Activated CD8-positive, alpha-beta memory T cell treated with anti-CD3 and anti-CD28 coated beads, Interleukin-2, amount 50 U/mL, for 24 hours (primary cell): ENCODE results near the gene SETD1A.
"Not testable (repeated sequence)": the region's sequence is repeated elsewhere in the genome, so short reads cannot be mapped to it uniquely, and the experiment has no call there.

Experiments used
- DNase-seq: peaks from one replicate; pipeline ENCODE4 v3.0.0-alpha.2; 2020; ENCODE audit errors: extremely low read depth

SETD1A gene

DNA sequence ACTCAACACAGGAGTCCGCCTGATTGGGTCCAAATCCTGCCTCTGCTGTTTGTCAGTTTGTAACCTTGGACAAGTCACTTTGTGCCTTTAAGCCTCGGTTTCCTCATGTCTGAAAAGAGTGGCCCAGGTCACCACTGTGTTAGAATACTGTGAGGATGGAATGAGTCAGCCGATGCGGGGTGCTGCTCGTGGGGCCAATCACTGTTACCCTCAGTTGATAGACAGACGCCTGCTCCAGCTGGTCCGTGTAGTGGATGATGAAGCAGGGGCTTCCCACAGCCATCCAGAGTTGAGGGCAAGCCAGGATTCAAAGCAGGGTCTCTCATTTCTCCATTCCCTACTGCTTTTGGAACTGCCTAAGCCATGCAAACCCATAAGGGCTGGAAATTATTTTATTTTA, 28.4 kb upstream of the SETD1A start:
- DNase-seq: no peak

DNA sequence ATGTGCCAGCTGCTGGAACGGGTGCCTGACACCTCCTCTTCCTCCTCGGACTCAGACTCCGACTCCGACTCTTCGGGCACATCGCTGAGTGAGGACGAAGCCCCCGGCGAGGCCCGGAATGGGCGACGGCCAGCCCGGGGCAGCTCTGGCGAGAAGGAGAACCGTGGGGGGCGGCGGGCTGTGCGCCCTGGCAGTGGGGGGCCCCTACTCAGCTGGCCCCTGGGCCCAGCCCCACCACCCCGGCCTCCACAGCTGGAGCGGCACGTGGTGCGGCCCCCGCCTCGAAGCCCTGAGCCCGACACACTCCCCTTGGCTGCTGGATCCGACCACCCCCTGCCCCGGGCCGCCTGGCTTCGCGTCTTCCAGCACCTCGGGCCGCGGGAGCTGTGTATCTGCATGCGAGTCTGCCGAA, 27.4 kb upstream of the SETD1A start:
- DNase-seq: no peak

DNA sequence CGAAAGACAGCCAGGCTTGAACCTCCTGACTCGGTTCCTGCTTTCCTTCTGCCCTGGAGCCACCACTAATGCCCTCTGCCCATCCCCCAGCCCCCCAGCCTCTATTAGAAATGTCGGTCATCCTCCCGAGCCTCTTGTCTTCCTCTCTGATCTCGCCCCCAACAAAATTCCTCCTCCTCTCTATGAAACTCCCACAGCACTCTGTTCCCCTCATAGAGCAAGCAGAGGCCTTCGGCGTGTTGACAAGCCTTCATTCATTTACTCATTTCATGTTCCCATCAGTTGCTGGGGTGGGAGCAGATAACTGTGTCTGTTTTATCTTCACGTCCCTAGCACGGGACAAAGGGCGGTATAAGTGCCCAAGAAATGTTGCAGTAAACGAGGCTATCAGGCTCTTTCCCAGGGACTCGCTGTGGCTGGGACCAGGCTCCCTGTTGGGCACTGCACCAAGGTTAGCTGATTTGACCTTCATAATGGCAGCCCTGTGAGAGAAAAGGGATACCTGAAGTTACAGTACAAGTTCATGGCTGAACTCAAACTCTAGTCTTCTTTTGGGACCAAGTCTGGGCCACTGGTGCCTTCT, 26.4 kb upstream of the SETD1A start:
- no peak for DNase-seq

DNA sequence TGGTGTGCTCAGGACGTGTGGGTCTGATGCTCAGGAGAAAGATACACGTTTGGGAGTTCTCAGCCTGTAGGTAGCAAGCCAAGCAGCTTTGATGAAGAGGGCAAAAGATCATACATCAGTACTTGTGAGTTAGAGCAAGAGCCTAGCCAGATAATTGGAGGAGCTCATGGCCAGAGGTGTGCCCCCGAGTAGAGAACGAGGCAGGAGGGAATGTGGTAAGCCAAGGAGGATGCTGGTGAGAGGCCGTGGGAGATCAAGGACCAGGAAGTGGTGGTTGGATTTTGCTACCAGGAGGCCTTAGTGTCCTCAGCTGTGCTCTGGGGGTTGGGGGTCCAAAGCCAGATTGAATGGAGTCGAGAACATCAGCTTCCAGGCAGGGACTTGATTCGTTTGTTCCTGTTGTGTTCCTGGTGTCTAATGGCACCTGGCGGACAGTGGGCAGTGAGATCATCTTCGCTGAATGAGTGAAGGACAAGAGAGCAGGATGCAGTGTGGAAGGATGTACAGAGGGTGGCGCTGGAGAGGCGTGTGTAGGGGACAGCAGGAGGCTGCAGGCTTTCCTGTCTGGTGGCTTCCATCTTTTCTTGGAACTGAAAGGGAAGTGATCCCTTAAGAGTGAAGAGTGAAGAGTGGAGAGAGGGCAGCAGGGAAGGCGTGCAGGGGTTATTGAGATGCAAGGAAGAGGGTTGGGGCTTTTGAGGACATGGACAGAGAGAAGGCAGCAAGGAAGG, 22.6 kb upstream of the SETD1A start:
- DNase-seq: no peak

DNA sequence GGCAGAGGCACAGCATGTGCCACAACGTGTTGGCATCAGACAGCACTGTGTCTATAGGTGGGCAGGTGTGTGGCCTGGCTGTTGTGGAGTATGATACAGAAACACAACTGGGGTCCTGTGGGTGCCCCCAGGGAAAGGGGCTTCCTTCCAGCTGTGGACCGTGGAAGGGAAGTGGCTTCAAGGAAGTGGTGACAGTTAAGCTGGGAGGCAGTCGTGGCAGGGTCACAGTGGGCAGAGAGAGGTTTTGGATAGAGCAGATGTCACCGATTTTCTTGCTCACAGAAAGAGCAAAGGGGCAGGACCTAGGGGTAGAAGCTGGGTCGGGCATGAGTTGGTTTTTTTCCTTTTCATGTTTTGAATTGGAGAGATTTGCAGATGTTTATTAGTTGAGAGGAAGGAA, 19.9 kb upstream of the SETD1A start:
- DNase-seq: no peak

DNA sequence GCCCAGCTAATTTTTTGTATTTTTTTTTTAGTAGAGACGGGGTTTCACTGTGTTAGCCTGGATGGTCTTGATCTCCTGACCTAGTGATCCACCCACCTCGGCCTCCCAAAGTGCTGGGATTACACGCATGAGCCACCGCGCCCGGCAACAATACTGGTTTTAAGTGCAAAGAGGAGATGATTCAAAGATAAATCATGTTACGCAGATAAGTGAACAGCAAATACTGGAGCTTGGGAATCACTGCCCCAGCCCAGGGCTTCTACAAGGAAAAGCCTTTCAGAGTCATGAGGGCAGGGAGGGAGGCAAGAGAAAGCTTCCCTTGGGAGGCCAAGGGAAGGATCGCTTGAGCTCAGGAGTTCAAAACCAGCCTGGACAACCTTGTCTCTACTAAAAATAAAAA, 18.0 kb upstream of the SETD1A start:
- DNase-seq: not testable (repeated sequence)

DNA sequence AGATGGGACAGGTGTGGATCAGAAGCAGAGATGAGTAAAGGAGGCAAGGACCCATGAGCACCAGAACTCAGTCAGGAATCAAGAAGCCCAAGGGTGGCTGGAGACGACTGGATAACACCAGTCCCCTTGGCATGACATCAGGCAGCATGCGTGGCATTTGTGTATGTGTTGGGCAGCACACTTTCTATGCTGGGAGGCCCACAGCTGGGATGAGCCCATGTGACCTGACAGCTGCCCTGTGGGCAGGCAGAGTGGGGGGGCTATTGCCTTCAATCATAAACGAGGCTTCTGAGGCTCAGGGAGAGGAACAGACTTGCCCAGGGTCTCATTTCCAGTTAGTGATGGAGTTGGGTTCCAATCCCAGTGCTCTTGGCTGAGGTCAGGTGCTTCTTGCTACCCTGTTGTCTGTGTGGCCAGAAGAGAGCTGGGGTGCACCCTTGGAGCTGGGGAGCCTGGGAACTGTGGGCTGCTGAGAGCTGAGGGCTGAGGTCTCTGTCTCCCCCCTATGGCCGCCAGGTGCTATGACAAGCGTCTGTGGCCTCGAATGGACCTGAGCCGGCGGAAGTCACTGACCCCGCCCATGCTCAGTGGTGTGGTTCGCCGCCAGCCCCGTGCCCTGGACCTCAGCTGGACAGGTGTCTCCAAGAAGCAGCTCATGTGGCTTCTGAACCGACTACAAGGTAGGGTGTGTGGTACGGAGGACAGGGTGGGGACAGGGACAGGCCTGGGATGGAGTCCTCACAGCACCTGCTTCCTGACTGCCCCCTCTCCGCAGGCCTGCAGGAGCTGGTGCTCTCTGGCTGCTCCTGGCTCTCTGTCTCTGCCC, 15.7 kb upstream of the SETD1A start:
- DNase-seq: no peak

DNA sequence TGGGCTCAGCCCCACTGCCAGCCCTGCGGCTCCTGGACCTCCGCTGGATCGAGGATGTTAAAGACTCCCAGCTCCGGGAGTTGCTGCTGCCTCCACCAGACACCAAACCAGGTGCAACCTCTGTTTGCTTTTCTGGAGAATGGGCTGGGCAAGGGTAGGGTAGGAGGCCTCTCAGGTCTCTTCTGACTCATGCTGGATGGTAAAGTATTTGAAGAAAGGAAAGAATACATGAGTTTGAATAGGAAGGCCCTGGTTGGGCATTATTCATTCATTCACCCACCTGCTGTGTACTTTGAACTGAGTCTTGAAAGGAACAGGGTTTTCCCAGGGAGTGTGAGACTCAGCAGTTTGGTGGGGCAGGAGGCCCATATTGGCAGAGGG, 15.1 kb upstream of the SETD1A start:
- DNase-seq: no peak

DNA sequence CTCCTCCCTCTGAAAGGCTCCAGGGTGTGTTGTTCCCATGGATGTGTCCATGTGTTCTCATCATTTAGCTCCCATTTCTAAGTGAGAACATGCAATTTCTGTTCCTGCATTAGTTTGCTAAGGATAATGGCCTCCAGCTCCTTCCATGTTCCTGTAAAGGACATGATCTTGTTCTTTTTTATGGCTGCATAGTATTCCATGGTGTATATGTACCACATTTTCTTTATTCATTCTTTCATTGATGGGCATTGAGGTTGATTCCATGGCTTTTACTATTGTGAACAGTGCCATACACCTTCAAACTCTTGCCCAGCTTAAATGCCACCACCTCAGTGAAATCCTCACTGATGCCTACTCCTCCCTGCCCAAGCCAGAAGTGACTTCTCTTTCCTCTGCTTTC, 13.2 kb upstream of the SETD1A start:
- DNase-seq: no peak

DNA sequence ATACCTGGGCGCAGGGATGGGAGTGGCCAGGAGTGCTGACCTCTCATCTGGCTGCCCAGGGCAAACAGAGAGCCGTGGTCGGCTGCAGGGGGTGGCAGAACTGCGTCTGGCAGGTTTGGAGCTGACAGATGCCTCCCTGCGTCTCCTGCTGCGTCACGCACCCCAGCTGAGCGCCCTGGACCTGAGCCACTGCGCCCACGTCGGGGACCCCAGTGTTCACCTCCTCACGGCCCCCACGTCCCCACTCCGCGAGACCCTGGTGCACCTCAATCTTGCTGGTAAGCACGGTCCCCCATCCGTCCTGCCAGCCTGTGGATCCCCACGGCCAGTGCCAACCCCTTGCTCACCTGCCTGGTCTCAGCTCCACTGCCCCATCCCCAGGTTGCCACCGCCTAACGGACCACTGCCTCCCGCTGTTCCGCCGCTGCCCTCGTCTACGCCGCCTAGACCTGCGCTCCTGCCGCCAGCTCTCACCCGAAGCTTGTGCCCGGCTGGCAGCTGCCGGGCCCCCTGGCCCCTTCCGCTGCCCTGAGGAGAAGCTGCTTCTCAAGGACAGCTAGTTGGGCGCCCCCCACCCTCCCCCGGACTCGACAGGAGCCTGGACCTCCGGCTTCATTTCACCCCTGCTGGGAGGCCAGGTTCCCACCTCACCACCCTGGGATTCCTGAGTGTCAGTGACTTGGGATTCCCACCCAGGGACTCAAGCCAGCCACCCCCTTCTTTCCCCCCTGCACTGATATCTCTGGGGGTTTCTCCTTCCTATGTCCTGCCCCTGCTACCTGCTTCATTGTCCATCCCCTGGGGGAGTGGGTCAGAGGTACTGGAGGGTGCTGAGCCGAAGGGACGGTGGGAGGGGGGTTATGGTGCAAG, 10.6 kb upstream of the SETD1A start:
- DNase-seq: no peak

DNA sequence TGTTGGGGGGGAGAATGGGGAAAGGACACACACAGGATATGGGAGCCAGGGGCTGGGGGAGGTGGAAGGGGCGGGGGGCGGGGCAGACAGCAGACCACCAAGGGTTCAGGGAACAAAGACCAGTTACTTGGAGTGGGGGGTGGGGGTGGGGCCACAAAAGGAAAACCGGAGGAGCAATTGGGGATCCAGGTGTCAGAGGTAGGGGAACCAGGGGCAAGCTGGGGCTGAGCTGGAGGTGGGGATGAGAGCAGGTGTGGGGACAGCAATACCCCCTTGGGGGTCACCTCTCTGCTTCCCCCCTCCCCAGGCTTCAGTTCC, 10.1 kb upstream of the SETD1A start:
- no peak for DNase-seq

DNA sequence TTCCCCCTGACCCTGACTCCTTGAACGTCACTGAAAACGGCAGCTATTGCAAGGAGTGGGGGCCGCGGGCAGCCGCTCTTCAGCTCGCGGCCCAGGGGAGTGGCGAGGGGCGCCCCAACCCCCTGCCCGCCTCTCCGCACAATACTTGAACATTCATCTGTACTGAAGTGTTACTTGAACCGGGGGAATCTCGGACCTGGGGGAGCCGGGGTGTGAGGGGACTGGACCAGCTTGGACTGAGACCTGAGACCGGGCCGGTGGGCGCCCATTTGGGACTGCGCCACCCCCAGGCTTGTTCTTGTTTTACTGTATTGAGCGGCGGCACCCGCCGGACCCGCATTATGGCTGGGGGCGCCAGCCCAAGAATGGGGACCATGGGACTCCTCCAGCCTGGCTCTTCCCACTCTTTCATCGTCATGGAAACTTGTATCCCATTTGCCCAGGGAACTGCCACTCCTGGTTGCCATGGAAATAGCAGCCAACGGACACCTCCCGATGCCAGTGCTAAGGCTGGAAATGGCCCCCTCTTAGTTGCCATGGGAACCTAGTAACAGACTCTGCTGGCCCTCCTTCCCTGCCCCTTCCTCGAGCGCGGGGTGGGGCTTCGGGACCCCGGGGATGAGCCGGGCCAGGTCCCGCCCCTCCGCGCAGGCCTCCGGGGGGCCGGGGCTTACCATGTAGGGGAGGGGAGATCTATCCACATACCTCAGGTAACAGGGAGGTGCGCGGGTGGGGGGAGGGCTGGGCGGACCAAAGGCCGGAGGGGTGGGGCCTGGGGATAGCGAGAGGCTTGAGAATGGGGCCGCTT, 9.5 kb upstream of the SETD1A start:
- no peak for DNase-seq

DNA sequence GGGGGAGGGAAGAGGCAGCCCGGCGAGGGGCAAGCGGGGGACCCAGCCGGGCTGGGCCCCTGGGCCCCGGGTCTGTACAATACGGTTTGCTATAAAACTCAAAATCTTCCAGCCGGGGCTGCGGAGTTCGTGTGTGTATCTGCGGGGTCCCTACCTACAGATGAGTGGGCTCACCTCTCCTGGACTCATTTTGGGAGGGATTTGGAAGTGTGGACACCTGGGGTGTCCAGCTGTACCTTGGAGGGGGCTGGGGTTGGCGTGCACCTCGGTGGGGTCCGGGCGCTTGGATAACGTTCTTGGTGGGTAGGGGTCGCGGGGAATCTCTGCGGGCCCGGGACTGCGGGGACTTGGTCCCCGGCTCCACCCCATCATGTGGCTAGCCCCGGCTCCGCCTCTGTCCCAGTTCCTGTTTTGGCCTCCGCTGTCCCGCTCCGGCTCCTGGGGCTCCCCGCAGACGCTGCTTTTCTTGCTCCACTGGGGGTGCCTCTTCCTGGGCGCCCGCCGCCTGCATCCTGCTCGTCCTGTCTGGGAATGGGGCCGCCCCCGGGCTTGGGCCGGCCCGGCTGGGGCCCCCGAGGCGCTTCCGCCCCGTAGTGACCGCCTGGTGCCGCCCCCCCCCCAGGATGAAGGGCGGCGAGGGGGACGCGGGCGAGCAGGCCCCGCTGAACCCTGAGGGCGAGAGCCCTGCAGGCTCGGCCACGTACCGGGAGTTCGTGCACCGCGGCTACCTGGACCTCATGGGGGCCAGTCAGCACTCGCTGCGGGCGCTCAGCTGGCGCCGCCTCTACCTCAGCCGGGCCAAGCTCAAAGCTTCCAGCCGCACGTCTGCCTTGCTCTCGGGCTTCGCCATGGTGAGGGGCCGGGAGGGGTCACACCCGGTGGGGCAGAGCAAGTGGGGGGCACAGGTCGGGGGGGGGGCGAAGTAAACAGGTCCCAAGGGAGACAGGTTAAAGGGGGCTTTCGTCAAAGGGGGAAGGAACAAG, 8.6 kb upstream of the SETD1A start, which contains the start of gene ORAI3:
Gene ORAI3 (plus strand): TSS at position 402 of the 983 bp plus-strand sequence. CDS start 222 bp downstream, at position 624.
- DNase-seq: no peak

DNA sequence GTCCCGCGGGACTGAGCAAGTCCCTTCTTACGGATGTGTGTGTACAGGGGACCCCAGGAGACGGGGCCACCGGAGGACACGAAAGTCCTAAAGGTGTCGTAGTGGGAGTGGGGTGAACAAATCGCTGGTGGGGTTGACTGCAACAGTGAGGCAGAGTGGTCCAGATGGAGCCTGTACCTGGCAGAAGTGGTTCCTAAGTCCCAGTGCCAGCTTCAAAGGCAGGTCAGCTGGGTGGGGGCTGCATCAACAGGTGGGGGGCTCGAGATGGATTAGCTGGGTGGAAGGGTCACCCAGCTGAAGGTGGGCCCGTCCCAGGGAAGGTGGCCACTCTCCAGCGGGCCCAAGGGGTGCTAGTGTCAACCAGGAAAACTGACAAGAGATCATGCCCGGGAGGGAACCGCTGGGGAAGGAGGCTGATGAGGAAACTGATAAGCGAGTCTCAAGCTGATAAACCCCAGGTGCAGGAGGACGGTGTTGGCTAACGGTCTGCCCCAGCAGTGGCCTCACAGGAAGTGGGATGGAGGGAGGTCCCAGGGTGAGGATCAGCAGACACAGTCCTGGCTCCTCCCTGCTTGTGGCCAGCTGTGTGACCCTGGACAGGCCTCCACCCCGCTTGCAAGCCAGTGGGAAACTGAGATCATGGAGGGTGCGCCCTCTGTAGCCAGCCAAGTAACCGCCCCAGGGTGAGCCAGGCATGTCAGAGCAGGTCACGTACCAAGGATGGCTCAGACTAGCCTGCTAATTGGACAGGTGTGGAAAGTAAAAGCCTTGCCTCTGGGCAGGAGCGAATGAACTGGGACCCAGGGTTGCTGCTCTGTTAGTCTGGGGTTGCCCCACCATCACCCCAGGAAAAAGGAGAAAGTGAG, 7.7 kb upstream of the SETD1A start:
- DNase-seq: no peak

DNA sequence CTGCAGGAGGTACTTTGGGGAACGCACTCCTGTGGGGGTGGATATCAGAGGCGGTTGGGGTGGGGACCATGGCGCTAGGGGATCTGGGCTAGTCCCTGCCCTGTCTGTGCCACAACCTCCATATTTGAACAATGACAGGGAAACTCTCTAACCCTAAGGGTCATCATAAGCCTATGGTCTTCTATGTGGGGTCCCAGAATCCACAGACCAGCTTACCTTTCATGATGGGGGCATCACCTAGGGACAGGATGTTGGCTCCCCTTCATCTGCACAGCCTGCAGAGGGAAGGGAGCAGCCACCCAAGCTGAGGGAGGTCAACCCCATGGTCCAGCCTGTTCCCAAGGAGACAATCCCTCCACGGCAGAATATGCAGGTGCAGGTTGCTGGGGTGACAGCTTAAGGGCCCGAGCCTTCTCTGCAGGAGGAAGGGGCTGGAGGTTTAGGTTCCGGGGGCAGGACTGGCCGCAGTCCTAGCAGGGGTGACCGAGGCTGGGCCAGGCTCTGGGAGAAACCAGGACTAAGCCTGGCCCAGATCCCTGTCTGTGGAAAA, 7.0 kb upstream of the SETD1A start:
- DNase-seq: no peak

DNA sequence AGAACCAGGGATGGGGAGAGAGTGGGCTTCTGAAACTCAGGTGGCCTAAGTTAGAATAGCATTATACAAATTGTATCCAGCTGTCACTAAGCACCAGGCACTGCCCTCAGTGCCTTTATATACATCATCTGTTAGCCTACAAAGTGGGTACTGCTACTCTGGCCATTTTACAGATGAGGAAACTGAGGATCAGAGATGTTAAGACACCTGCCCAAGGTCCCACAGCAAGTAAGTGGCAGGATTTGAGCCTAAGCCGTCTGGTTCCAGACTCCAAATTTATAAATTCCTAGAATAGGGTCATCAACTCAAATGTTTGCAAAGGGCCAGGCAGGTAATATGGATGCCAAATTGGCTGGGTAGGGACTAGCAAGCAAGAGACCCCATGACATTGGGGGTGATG, 6.4 kb upstream of the SETD1A start:
- DNase-seq: no peak

DNA sequence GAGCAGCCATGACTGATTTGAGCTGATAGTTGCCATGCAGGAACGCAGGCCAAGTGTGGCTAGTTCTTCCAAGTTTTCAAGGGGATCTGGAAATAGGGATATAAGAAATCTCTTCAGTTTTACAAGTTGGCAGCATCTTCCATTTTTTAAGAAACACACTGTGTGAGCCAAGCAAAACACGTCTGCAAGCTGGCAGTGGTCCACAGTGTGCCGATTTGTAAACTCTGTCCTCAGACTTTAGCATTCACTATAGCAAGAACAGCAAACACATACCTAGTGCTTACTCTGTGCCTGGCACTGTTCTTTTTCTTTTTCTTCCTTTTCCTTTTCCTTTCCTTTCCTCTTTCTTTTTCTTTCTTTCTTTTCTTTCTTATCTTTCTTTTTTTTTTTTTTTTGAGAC, 5.8 kb upstream of the SETD1A start:
- no peak for DNase-seq

DNA sequence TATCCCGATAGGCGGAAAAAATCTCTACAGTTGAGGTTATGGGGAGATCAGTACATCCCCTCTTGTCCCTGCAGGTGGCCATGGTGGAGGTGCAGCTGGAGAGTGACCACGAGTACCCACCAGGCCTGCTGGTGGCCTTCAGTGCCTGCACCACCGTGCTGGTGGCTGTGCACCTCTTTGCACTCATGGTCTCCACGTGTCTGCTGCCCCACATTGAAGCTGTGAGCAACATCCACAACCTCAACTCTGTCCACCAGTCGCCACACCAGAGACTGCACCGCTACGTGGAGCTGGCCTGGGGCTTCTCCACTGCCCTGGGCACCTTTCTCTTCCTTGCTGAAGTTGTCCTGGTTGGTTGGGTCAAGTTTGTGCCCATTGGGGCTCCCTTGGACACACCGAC, 4.4 kb upstream of the SETD1A start:
- DNase-seq: no peak
